Fibroblast of peridontal ligament (primary cell): ENCODE results near the gene DRD5.
"Not testable (repeated sequence)": the region's sequence is repeated elsewhere in the genome, so short reads cannot be mapped to it uniquely, and the experiment has no call there.

Source experiments
- DNase-seq: peaks from one replicate; pipeline ENCODE4 v3.0.0-alpha.2; 2010; ENCODE audit errors: extremely low read depth

DRD5 gene

GRCh38 chr4:9781343-9782135 lies at the start of gene DRD5:
Gene DRD5, plus strand, starts transcription at chr4:9781634. Its CDS starts 396 bp downstream, at chr4:9782030.
- no peak for DNase-seq

GRCh38 chr4:9732256-9732655 lies 49.2 kb upstream of the DRD5 start:
- not testable (repeated sequence) for DNase-seq

- no peak for DNase-seq
Measured at GRCh38 chr4:9735515-9735914, 45.9 kb upstream of the DRD5 start.

GRCh38 chr4:9737280-9737679 lies 44.2 kb upstream of the DRD5 start:
- not testable (repeated sequence) for DNase-seq

GRCh38 chr4:9743789-9744188 lies 37.6 kb upstream of the DRD5 start:
- not testable (repeated sequence) for DNase-seq

- no peak for DNase-seq
Measured at GRCh38 chr4:9745782-9746181, 35.7 kb upstream of the DRD5 start.

GRCh38 chr4:9758641-9759317 lies 22.7 kb upstream of the DRD5 start:
- DNase-seq = no peak

GRCh38 chr4:9762823-9763475 lies 18.5 kb upstream of the DRD5 start:
- DNase-seq = peak; percentile 58

GRCh38 chr4:9764155-9764696 lies 17.2 kb upstream of the DRD5 start:
- no peak for DNase-seq

- DNase-seq = no peak
Measured at GRCh38 chr4:9765091-9765490, 16.3 kb upstream of the DRD5 start.

- no peak for DNase-seq
Measured at GRCh38 chr4:9769321-9769720, 12.1 kb upstream of the DRD5 start.

GRCh38 chr4:9771034-9771433 lies 10.4 kb upstream of the DRD5 start:
- no peak for DNase-seq

GRCh38 chr4:9773471-9773870 lies 8.0 kb upstream of the DRD5 start:
- no peak for DNase-seq

- DNase-seq = no peak
Measured at GRCh38 chr4:9782136-9782436, 652 bp downstream of the DRD5 start.

GRCh38 chr4:9785891-9786290 lies 4.5 kb downstream of the DRD5 start:
- DNase-seq = not testable (repeated sequence)

GRCh38 chr4:9792381-9792780 lies 10.9 kb downstream of the DRD5 start:
- DNase-seq = no peak

GRCh38 chr4:9796641-9797040 lies 15.2 kb downstream of the DRD5 start:
- not testable (repeated sequence) for DNase-seq

- no peak for DNase-seq
Measured at GRCh38 chr4:9800848-9801247, 19.4 kb downstream of the DRD5 start.

GRCh38 chr4:9804918-9805317 lies 23.5 kb downstream of the DRD5 start:
- no peak for DNase-seq

- no peak for DNase-seq
Measured at GRCh38 chr4:9808077-9808476, 26.6 kb downstream of the DRD5 start.

- no peak for DNase-seq
Measured at GRCh38 chr4:9811806-9812205, 30.4 kb downstream of the DRD5 start.

- DNase-seq = no peak
Measured at GRCh38 chr4:9812501-9813340, 31.3 kb downstream of the DRD5 start.
